Endothelial cell of umbilical vein (primary cell): ENCODE data around the gene FGF12. TPM values are rescaled to one million over a fixed set of nuclear protein-coding genes. Genes with fewer than 3 reads are reported as not detected.

Experiments
- BruUV-seq: library from RNA; stranded (reverse); fragments of 400-500 nt; replicated peaks from 2 replicates; lab custom pipeline; 2021; lab: Mats Ljungman, UMichigan
- CTCF ChIA-PET: fragments of 300-600, 350-600 bp; sonication (Branson Sonifier 250); formaldehyde crosslinking; loops from one replicate; lab custom pipeline; 2021; ENCODE audit warnings: antibody characterized with exemption, inconsistent platforms; lab: Charles Lee
- POLR2A ChIA-PET: fragments of 300-600, 350-600 bp; sonication (Branson Sonifier 250); formaldehyde crosslinking; loops from one replicate; lab custom pipeline; 2021; ENCODE audit warnings: antibody characterized with exemption, inconsistent platforms; lab: Charles Lee
- DNase-seq: peaks from one replicate; pipeline ENCODE4 v3.0.0-alpha.2; 2011; ENCODE audit warnings: low read depth, low spot score
- FAIRE-seq: peaks from 2 replicates; lab custom pipeline; 2011; peaks lifted over from hg19 to GRCh38; lab: Jason Lieb, UNC
- H2AFZ ChIP-seq: 2 replicates; pipeline ENCODE4 v1.6.0; 2012; ENCODE audit warnings: low read depth, low read length, control low read depth, inconsistent platforms
- H3K27ac ChIP-seq: 2 replicates; pipeline ENCODE4 v1.5.1; 2011; ENCODE audit warnings: low read depth, mild to moderate bottlenecking, control low read depth, low read length, moderate library complexity; ENCODE audit not compliant: insufficient read depth
- H3K27me3 ChIP-seq, 2 experiments: 2 replicates each; pipeline versions ENCODE4 v1.6.0 to v1.6.1; 2011; ENCODE audit warnings: low read length in 2 of 2, mixed read lengths in 1 of 2; ENCODE audit not compliant: control insufficient read depth in 2 of 2, insufficient read depth in 2 of 2
- H3K36me3 ChIP-seq, 2 experiments: 2 replicates in 1 of 2; 3 replicates in 1 of 2; pipeline ENCODE4 v1.5.1; 2011; ENCODE audit warnings: low read length in 2 of 2, mild to moderate bottlenecking in 1 of 2, moderate library complexity in 1 of 2; ENCODE audit not compliant: control insufficient read depth in 2 of 2, insufficient read depth in 2 of 2; ENCODE audit errors: extremely low read depth in 1 of 2
- H3K4me1 ChIP-seq: 3 replicates; pipeline ENCODE4 v1.5.1; 2011; ENCODE audit warnings: mild to moderate bottlenecking, low read length; ENCODE audit not compliant: control insufficient read depth, insufficient read depth; ENCODE audit errors: extremely low read depth
- H3K4me2 ChIP-seq: 2 replicates; pipeline ENCODE4 v1.6.1; 2011; ENCODE audit warnings: low read length, control low read depth, mixed read lengths; ENCODE audit not compliant: insufficient read depth
- H3K4me3 ChIP-seq, 3 experiments: fragments of 200-600 bp in 1 of 3; sonication (generic), shearing (Covaris generic) in 1 of 3; replicated peaks in 1 of 3; 2 replicates each; pipeline ENCODE4 v1.5.1; 2011 to 2016; ENCODE audit warnings: control low read depth in 3 of 3, low read length in 3 of 3, mild to moderate bottlenecking in 2 of 3, inconsistent platforms in 1 of 3, low read depth in 1 of 3, moderate library complexity in 1 of 3; ENCODE audit not compliant: insufficient read depth in 1 of 3
- H3K79me2 ChIP-seq: 2 replicates; pipeline ENCODE4 v1.6.0; 2012; ENCODE audit warnings: low read length, inconsistent platforms; ENCODE audit not compliant: control insufficient read depth, insufficient read depth
- H3K9ac ChIP-seq: replicated peaks from 2 replicates; pipeline ENCODE3; 2011; ENCODE audit warnings: low read length, control low read depth; ENCODE audit not compliant: insufficient read depth; ENCODE audit errors: extremely low read depth
- H3K9me1 ChIP-seq: replicated peaks from 3 replicates; pipeline ENCODE4 v1.6.0; 2011; ENCODE audit warnings: mild to moderate bottlenecking, low read length; ENCODE audit not compliant: control insufficient read depth, insufficient read depth; ENCODE audit errors: extremely low read depth
- H3K9me3 ChIP-seq: replicated peaks from 2 replicates; pipeline ENCODE4 v1.5.1; 2012; ENCODE audit warnings: low read length, inconsistent platforms; ENCODE audit not compliant: control insufficient read depth, insufficient read depth
- H4K20me1 ChIP-seq: replicated peaks from 2 replicates; pipeline ENCODE3; 2011; ENCODE audit warnings: mild to moderate bottlenecking, low read length; ENCODE audit not compliant: control insufficient read depth, insufficient read depth; ENCODE audit errors: extremely low read depth
- EZH2 ChIP-seq: IDR thresholded peaks from 2 replicates; pipeline ENCODE4 v1.6.1; 2012; ENCODE audit warnings: borderline replicate concordance, low read depth, mild to moderate bottlenecking, moderate library complexity, low read length, inconsistent platforms; ENCODE audit not compliant: severe bottlenecking
- FOS ChIP-seq: IDR thresholded peaks from 2 replicates; pipeline ENCODE4 v1.6.1; 2011; ENCODE audit warnings: mild to moderate bottlenecking, low read length, moderate library complexity, borderline replicate concordance; ENCODE audit not compliant: insufficient read depth
- GATA2 ChIP-seq: IDR thresholded peaks from 2 replicates; pipeline ENCODE4 v1.7.0; 2011; ENCODE audit warnings: low read depth, mild to moderate bottlenecking, moderate library complexity, mixed read lengths, low read length; ENCODE audit not compliant: insufficient read length, insufficient read depth
- JUN ChIP-seq: IDR thresholded peaks from 2 replicates; pipeline ENCODE4 v1.6.1; 2011; ENCODE audit warnings: borderline replicate concordance, low read depth; ENCODE audit not compliant: insufficient read length, insufficient read depth
- MYC ChIP-seq: IDR thresholded peaks from one replicate; pipeline ENCODE4 v1.6.1; 2011; ENCODE audit warnings: mild to moderate bottlenecking, low read depth, low read length
- POLR2A ChIP-seq: IDR thresholded peaks from 2 replicates; pipeline ENCODE4 v1.6.1; 2012; ENCODE audit warnings: low read depth, mild to moderate bottlenecking, control low read depth, low read length
- POLR2AphosphoS5 ChIP-seq: IDR thresholded peaks from 2 replicates; pipeline ENCODE4 v1.6.1; 2012; ENCODE audit warnings: low read depth, mild to moderate bottlenecking, control low read depth, low read length, moderate library complexity; ENCODE audit not compliant: insufficient read depth
- dilution Hi-C: fragments of 300-500 bp; cut with MboI; formaldehyde crosslinking; loops from one replicate; pipeline ENCODE4 v1.15.0; 2019; ENCODE audit warnings: low sequenced_read_pairs; ENCODE audit not compliant: extremely low pct_ligation_motif_present
- intact Hi-C: fragments of 100-400 bp; cut with micrococcal nuclease; formaldehyde crosslinking; loops from one replicate; pipeline ENCODE4 v1.10.0; 2022
- polyA plus RNA-seq, 4 experiments: library from polyadenylated mRNA; depleted of rRNA in 3 of 4; stranded (reverse) in 3 of 4; unstranded in 1 of 4; fragments of >200 nt; gene quantifications; 2 replicates each; pipeline versions ENCODE4 v1.2.1 to v1.2.3, GENCODE V29; 2011 to 2012; ENCODE audit warnings: missing spikeins in 1 of 4
- total RNA-seq: library from RNA; stranded (reverse); gene quantifications from 2 replicates; pipeline ENCODE4 v1.2.3, GENCODE V29; 2021
- TF ChIP-seq, protein P1 (sequence below): IDR thresholded peaks from 2 replicates; pipeline ENCODE4 v1.6.1; 2011; ENCODE audit not compliant: insufficient read depth, insufficient read length
- TF ChIP-seq, protein P2 (sequence below), 2 donors: IDR thresholded peaks; 1 replicate in 1 of 2; 2 replicates in 1 of 2; pipeline ENCODE4 v1.5.1; 2011; ENCODE audit warnings: low read length in 2 of 2, mild to moderate bottlenecking in 2 of 2, moderate library complexity in 2 of 2, control low read depth in 1 of 2, inconsistent platforms in 1 of 2, low read depth in 1 of 2; ENCODE audit not compliant: insufficient read depth in 1 of 2; ENCODE audit errors: extremely low read depth in 1 of 2

Gene FGF12
- total and polyA plus RNA-seq, 2 donors (not counting 3 experiments of a cell fraction or from before 2014, with no cell fraction given) = 0.72 to 2.5 TPM

DNA sequence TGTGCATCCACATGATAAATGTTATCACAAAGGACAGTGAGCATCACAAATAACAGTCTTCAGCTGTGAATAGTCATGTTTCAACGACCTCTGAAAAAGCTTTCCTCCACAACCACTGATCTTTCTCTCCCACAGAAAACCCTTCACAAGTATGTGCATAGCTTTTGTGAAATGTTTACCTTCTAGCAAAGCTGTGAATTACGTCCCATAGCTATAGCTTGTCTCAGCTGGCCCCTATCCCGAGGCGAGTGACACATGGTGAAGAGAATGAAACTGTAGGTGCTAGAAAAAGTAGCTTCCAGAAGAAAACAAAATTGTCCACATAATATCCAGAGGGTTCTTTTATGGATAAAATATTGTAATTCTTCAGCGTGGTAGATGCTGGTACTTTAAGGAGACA, 182.0 kb downstream of the FGF12 start:
- no peak for DNase-seq
- Histone ChIP-seq H3K4me2 (no peak overlapping the region), H4K20me1 (no peaks in the 10 kb centered on the region), H3K9ac (no peak overlapping the region), H3K4me3 (no peak overlapping the region), H3K36me3 (no peaks in the 10 kb centered on the region), H3K9me1 (no peaks in the 10 kb centered on the region), H3K4me1 (no peaks in the 10 kb centered on the region), H3K27me3 (no peaks in the 10 kb centered on the region), H3K79me2 (no peaks in the 10 kb centered on the region), H2AFZ (no peak overlapping the region), H3K27ac (no peak overlapping the region), H3K9me3 (no peaks in the 10 kb centered on the region)
- intact Hi-C loops = no loop called here
- CTCF ChIA-PET = no interaction called here
- no TSS peak for BruUV-seq
- no peak for FAIRE-seq
- POLR2A ChIA-PET = no interaction called here
- dilution Hi-C loops = no loop called here
- TF ChIP-seq FOS (no peak), JUN (no peak), POLR2AphosphoS5 (no peak), POLR2A (no peak), GATA2 (no peak), MYC (no peak), EZH2 (no peak)
- TF ChIP-seq, protein P1, sequence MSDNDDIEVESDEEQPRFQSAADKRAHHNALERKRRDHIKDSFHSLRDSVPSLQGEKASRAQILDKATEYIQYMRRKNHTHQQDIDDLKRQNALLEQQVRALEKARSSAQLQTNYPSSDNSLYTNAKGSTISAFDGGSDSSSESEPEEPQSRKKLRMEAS = no peak
- TF ChIP-seq, protein P2, sequence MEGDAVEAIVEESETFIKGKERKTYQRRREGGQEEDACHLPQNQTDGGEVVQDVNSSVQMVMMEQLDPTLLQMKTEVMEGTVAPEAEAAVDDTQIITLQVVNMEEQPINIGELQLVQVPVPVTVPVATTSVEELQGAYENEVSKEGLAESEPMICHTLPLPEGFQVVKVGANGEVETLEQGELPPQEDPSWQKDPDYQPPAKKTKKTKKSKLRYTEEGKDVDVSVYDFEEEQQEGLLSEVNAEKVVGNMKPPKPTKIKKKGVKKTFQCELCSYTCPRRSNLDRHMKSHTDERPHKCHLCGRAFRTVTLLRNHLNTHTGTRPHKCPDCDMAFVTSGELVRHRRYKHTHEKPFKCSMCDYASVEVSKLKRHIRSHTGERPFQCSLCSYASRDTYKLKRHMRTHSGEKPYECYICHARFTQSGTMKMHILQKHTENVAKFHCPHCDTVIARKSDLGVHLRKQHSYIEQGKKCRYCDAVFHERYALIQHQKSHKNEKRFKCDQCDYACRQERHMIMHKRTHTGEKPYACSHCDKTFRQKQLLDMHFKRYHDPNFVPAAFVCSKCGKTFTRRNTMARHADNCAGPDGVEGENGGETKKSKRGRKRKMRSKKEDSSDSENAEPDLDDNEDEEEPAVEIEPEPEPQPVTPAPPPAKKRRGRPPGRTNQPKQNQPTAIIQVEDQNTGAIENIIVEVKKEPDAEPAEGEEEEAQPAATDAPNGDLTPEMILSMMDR (IDR thresholded peaks at IDR 0.05; ENCODE audit: extremely low read depth in 1 of 2, insufficient read depth in 1 of 2, low read depth in 1 of 2, low read length in 2 of 2) = no peak
